Esophagus mucosa (tissue), 1 donor: Measurements from ENCODE around the gene WDR20. TPM values are rescaled to one million over a fixed set of nuclear protein-coding genes. Genes with fewer than 3 reads are reported as not detected.
A peak's percentile ranks its signal among the peaks of the same experiment; 100 is the strongest.
"Not testable (repeated sequence)": the region's sequence is repeated elsewhere in the genome, so short reads cannot be mapped to it uniquely, and the experiment has no call there.

Experiments used
- ATAC-seq: fragments of 200-7000 bp; cut with Tn5 transposase; one replicate; pipeline ENCODE4 v1.9.1; 2020
- total RNA-seq: library from RNA; stranded (reverse); gene quantifications from one replicate; pipeline ENCODE4 v1.2.4, GENCODE V29; 2023
- donor health status: DM: yes; HTN: yes; CAD: no.

WDR20 gene, protein sequence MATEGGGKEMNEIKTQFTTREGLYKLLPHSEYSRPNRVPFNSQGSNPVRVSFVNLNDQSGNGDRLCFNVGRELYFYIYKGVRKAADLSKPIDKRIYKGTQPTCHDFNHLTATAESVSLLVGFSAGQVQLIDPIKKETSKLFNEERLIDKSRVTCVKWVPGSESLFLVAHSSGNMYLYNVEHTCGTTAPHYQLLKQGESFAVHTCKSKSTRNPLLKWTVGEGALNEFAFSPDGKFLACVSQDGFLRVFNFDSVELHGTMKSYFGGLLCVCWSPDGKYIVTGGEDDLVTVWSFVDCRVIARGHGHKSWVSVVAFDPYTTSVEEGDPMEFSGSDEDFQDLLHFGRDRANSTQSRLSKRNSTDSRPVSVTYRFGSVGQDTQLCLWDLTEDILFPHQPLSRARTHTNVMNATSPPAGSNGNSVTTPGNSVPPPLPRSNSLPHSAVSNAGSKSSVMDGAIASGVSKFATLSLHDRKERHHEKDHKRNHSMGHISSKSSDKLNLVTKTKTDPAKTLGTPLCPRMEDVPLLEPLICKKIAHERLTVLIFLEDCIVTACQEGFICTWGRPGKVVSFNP
- total RNA-seq: 26.5 TPM

DNA sequence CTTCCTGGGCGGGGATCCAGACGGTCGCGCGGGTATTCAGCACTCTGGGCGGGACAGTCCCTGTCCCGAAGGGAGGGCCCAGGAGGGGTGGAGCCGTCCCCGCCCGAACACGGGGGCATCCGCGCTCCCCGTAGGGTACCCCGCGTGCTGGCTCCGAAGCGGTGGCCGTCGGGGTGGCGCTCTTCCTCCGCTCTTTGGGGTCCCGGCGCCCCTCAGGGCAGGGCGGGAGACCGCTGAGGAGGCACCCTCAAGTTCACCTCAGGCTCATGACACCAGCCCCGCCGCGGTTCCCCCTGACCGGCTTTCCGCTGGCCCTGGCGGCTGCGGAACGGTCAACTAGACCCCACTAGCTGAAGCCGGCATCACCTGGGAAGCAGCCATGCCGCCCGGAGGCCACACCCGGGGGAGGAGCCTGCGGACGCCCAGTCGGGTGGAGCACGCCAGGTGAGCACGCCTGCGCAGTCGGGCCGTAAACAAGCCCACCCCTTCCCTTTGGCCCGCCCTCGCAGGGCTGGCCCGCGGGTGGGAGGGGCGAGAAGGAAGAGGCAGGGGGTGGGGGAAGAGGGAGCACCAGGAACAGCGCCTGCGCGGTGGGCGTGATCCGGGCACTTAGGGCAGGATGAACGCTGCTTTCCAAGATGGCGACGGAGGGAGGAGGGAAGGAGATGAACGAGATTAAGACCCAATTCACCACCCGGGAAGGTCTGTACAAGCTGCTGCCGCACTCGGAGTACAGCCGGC, at the start of gene WDR20:
TSS of gene WDR20 (plus strand) at position 612 of the 741 bp plus-strand sequence. CDS start at position 639, 27 bp downstream.
- ATAC-seq: peak; percentile 100

DNA sequence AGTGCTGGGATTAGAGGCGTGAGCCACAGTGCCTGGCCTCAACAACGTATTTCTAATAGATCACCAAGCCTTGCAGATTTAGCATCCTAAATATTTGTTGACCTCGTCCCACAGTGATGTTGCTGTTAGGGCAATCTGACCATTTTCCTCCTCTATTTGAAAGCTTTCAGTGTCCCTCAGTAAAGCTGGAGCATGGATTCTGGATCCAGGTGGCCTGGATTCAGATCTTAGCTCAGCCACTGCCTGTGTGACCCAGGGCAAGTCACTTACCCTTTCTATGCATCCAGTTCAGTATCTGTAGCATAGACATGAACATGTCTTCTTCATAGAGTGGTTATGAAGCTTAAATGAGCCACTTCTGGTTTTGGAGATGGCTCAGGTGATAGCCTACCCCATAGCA, 49.0 kb upstream of the WDR20 start:
- ATAC-seq: no peak

DNA sequence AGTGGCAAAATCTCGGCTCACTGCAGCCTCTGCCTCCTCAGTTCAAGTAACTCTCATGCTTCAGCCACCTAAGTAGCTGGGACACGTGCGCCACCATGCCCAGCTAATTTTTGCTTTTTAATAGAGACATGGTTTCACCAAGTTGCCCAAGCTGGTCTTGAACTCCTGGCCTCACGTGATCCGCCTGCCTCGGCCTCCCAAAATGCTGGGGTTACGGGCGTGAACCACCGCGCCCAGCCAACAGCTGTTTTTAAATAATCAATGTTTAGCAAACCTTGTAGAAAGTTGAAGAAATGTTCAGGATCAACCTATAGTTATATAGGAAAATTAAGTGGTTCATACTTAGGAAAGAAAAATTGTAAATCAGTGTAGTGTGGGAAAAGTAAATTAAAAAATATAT, 46.9 kb upstream of the WDR20 start:
- ATAC-seq: no peak

DNA sequence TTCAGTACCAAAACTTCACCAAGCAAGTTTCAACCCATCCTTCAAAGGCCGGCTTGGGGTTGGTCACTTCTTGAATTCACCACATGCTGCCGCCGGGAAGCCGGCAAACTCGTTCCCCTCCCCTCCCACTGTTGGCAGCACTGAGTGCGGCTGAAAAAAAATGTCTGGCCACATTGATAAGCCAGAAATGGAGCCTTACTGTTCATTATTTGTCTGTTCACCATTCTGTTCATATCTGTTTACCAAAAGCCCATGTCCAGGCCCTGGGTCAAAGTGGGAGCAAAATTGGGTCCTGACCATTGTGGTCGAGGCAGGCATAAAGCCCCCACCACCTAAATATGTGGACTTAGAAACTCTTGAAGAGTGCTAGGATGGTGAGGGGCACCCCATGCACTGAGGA, 45.6 kb upstream of the WDR20 start:
- ATAC-seq: peak; percentile 25

DNA sequence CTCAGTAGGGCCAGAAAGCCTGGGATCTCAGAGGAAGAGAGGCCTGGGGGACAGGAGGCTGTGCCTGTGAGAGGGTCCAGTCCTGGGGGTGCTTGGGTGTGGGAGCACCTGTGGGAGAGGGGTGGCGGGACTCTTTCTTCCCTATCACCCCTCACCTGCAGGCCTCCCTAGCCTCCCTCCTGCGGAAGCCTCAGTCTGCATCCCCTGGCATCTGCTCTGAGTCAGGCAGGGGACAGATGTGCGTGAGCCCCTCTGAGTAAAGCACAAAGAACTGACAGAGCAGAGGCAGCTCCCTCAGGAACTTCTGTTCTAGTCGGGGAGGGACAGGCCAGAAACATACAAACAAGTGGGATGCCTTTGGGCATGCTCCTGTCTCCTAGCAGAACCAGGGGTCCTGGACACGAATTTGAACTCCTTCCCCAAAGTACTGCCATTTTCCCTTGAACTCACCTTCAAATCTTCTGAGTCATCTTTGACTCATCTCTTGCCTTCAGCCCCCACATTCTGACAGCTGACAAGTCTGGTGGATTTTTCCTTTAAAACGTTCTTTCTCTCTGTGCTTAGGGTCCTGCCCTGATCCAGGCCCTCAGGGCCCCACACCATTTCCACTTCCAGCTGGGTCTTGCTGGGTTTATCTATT, 44.3 kb upstream of the WDR20 start:
- ATAC-seq: no peak

DNA sequence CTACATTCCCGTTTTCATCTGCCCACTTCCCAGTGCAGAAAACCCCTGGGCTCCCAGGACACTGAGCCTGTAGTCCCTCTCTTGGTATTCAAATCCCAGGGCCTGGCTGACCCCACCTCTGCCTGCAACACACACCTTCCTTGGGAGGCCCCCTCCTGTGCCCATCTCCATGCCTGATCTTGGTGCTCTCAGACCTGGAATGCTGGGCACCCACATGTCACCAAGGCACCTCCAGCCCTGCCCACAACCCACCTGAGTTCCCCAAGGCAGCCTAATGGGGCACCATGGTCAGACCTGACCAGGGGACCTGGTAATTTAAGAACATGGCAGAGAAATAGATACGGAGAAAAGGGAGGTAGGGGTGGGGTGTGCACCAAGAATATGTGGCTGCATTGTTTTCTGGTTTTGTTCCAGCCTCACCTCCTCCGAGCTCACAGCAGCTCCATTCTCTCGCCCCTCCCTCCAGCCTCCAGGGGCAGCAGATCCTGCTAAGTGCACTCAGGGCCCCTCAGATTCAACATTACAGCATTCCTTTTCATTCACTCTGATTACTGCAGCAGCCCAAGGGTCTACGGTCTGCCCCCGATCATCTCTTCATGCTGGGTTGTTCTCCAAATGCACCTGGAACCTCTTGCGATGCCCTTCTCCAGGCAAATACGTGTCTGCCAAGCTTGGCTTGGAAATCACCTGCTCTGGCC, 43.7 kb upstream of the WDR20 start:
- ATAC-seq: peak; percentile 14

DNA sequence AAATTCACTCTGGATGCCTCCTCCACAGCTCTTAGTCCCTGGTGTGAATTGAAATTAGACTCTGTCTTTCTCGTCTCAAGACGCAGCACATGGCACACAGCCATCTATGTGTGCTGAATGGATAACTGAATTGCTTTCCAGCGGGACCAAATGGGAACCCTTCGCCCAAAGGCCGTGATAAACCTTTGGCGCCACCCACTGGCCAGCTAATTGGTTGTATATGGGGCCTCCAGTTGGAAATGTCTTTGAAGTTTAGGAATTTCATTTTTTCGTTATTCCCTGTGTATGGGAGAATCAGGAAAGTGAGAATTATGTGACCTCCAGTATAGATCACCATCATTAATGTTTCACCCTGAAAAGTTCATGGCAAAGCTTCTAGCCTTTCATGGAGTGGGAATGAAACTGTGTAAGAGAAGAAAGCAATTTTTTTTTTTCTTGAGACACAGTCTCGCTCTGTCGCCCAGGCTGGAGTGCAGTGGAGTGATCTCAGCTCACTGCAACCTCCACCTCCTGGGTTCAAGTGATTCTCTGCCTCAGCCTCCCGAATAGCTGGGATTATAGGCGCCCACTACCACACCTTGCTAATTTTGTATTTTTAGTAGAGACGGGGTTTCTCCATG, 43.0 kb upstream of the WDR20 start:
- peak; percentile 73 for ATAC-seq

DNA sequence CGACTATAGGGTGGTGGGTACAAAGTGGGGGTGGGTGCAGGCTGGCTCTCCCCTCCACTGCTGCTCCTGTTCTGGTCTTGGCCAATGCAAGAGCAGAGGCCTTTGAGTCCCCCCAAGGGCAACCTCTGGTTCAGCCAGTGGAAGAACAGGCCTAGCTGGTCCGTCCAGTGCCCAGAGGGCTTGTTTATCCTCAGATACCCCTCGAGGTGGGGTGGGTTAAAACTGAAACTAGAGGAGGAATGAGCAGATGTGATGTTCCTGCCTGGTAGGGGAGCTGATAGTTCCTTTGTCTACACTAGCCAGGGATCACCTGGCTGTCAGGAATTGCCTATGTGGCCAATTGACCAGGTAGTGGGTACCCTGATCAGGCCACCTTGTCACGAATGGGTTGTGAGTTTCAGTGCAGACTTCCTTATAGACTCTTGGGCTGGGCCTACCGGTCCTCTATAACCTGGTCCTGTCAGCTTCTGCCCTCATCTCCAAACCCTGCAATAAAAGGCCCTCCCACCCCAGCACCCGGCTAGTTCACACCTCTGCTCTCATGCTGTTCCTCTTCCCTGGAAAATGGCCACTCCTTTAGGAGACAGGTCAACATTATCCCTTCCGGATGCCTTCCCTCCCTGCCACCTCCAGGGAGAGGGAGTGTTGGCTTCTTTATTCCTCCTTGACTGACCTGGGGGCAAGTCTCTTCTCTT, 42.1 kb upstream of the WDR20 start:
- no peak for ATAC-seq

DNA sequence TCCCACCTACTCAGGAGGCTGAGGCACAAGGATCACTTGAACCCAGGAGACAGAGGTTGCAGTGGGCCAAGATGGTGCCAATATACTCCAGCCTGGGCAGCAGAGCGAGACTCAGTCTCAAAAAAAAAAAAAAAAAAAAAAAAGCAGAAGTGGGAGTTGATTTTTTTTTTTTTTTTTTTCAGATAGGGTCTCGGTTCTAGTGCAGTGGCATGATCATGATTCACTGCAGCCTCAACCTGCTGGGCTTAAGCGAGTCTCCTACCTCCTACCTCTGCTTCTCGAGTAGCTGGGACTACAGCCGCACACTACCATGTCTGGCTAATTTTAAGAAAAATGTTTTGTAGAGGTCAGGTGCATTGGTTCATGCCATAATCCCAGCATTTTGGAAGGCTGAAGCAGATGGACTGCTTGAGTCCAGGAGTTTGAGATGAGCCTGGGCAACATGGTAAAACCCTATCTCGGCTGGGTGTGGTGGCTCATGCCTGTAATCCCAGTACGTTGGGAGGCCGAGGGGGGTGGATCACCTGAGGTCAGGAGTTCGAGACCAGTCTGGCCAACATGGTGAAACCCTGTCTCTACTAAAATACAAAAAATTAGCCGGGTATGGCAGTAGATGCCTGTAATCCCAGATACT, 36.5 kb upstream of the WDR20 start:
- ATAC-seq: no peak

DNA sequence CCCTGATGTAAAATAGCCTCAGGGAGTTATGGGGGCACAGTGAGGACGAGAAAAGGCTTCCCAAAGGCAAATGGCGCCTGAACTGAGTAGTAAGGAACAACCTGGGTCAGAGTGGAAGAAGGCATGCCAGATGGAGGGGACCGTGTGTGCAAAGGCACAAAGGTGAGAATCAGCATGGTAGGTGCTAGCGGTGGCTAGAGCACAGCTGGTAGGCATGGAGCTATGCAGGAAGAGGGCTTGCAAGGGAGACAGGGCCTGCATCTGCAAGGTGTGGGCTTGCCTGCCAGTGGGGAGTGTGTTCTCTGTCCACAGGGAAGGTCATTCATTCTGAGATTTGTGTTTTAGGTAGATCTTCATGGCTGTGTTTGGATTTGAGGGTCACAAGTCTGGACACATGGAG, 34.3 kb upstream of the WDR20 start:
- ATAC-seq: no peak

DNA sequence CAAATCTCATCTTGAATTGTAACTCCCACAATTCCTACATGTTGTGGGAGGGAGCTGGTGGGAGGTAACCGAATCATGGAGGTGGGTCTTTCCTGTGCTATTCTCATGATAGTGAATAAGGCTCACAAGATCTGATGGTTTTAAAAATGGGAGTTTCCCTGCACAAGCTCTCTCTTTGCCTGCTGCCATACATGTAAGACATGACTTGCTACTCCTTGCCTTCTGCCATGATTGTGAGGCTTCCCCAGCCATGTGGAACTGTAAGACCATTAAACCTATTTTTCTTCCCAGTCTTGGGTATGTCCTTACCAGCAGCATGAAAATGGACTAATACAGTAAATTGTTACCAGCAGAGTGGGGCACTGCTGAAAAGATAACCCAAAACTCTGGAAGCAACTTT, 30.4 kb upstream of the WDR20 start:
- not testable (repeated sequence) for ATAC-seq

DNA sequence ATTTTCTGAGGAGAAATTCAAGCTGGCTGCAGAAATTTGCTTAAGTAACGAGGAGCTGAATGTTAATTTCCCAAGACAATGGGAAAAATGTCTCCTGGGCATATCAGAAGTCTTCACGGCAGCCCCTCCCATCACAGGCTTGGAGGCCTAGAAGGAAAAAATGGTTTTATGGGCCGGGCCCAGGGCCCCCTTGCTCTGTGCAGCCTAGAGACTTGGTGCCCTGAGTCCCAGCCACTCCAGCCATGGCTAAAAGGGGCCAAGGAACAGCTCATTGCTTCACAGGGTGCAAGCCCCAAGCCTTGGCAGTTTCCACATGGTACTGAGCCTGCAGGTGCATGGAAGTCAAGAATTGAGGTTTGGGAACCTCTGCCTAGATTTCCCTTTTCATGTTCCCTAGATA, 28.6 kb upstream of the WDR20 start:
- ATAC-seq: no peak

DNA sequence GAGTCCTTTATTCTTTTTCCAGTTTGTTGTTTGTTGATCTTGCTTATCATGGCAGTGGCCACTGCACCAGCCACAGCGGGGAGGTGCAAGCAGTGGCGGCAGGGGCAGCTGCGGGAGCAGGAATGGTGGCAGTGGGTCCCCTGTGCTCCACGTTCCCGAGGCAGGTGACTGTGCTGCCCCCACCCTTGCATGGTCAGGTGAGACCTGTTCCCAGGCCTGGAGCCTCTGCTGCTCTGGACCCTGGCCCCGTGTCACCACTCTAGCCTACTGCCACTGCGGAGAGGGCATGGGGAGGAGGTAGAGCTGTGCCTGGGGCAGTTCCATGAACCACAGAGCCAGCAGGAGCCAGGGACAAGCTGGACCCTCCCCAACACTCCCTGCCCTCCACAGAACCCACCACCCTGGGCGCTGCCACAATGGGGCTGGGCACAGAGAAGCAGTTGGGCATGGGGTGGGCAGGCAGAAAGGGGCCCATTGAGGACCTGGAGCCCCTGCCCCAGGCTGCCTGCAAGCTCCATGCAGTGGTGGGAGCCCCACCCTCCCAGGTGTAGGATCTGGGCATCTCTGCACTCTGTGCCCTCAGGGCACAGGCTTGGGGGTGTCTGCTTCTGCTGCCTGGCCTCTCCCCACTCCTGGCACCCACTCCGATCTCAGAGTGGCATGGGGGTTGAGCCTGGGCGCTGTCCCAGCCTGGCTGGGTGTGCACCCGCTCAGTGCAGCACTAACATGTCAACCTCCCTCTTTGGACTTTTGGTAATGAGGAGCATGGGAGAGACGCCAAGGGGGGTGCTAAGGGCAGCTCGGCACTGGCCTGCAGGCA, 23.1 kb upstream of the WDR20 start:
- ATAC-seq: peak; percentile 28

DNA sequence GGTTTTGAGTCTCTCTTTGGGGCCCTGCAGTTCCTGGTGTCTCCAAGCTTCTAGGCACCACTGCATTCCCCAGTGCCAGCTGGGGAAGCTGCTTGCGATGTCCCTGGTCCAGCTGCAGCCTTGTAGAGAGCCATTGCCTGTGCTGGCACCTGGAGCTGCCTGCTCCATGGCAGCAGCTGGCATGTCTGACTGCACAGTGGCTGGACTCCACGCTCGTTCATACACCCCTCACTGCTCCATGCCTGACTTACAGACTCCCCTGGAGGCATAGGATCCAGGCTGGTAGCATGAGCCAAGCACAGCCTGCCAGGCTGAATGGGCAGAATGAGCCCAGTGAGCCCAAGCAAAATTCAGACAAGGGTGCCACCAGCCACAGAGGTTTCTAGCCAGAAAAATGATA, 21.8 kb upstream of the WDR20 start:
- ATAC-seq: no peak

DNA sequence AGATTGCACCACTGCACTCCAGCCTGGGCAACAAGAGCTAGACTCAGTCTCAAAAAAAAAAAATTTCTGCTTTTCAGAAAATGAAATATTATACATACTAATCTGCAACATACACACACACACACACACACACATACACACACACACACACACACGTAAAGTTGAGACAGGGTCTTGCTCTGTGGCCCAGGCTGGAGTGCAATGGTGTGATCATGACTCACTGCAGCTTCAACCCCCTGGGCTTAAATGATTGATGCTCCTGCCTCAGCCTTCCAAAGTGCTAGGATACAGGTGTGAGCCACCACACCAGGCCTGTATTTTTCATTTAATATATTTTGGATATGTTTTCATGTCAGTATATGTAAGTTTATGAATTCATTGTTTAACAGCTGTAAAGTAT, 18.8 kb upstream of the WDR20 start:
- no peak for ATAC-seq

DNA sequence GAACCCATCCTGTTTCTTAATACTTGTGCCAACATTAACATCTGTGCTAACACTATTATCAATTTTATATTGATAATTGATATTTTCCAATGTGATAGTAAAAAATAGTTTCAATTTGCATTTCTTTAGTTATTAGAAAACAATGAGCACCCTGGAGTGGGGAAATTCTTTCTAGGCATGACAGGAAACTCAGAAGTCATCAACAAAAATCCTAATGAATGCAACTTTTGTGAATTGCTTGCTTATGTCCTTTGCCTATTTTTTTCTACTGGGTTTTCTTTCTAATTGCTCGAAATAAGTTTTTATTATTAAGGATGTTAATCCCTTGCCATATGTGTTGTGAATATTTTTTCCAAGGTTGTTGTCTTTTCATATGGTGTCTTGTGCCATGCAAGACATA, 18.1 kb upstream of the WDR20 start:
- no peak for ATAC-seq

DNA sequence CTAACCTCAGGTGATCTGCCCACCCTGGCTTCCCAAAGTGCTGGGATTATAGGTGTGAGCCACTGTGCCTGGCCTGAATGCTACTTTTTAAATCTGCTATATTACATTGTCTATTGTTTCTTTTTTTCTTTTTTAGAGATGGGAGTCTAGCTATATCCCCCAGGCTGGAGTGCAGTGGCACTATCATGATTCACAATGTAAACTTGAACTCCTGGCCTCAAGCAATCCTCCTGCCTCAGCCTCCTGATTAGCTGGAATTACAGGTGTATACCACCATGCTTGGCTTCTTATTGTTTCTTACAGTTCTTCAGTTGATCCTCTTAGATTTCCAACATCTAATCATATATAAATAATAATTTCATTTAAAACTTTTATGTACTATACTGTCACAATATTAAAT, 15.3 kb upstream of the WDR20 start:
- no peak for ATAC-seq

DNA sequence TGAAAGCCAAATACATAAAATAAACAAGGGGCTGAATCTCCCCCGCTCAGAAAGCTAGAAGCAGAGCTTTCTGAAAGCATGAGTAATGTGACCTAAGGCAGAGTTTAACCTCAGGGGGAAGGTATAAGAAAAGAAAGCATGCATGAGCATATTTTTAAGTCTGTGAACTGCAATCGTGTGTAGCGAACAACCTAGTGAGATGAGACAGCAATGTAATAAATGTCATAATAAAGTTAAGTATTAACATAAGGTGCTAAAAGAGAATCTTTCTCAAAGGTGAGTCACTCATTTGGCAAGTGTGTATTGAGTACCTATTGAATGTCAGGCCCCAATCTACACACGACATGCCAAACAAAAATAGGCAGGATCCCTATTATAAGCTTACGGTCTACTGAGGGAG, 14.2 kb upstream of the WDR20 start:
- ATAC-seq: peak; percentile 77

DNA sequence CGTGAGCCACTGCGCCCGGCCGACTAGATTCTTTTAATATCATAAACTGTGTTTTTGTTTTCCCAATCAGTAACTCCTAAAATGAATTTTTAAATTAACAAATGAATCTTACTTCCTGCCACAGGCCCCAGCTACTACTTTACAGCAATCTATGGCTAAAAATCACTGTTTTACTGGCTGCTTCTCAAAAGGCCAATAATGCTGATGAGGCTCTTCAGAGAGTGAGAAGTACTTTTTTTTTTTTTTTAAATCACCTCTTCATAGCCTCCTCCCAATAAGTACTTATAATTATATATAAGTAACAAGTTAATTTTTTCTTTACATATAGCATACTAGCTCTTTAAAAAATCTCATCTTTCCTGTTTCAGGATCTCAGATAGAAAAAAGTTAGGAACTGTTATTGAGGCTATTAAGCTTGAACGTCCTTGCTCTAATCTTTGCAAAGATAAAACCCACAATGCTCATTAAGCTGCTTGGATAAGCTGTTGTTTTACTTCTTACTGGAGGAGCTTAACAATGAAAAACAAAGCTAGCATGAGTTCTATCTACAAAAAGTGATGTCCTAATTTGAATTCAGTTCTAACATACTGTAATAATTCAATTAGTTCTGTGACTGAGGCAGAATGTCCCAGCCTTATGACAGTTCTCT, 12.8 kb upstream of the WDR20 start:
- no peak for ATAC-seq

DNA sequence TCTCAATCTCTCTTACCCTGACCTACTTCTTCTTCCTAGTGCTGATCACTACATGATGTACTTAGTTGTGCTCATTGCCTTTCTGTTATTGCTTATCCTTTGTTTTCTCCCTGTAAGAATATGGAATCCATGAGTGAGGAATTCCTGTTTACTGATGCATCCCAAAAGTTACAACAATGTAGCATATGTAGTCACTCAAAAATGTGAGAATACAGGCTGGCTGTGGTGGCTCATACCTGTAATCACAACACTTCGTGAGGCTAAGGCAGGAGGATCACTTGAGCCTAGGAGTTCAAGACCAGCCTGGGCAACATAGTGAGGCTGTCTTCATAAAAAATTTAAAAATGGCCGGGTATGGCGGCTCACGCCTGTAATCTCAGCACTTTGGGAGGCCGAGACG, 8.0 kb upstream of the WDR20 start:
- ATAC-seq: no peak
